ENCODE measurements around the gene RASGRF1.

Gene RASGRF1

DNA sequence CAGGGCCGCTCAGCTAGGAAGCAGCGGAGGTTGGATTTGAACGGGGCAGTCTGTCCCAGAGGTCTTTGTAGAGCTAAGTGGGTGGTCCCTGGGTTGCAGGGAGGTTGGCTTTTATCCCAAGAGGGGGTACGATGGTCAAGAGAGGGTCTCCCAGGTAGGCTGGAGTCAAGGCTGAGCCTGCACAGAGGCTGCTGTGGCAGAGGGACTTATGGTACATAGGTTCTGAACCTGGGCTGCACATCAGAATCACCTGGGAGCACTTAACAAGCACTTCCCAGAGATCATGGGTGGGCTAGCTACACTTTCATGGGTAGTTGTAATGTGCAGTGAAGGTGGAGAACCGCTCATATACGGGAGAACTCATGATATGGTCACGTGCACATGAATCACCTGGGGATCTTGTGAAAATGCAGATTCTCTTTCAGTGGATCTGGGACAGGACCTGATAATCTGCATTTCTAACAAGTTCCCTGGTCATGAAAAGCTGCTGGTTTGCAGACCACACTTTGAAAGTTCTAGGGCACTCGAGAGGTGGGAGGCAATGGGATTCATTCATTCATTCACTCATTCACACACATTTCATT lies 2.9 kb upstream of the RASGRF1 start:
- Histone ChIP-seq H3K27me3 (ENCODE audit: control insufficient read depth, insufficient read depth, low read length) (peaks cover 74% of the 10 kb centered on the region), H3K4me1 (ENCODE audit: control insufficient read depth, insufficient read depth, low read length) (peaks cover 6% of the 10 kb centered on the region), H3K9me3 (ENCODE audit: control insufficient read depth, insufficient read depth, low read length) (no peaks in the 10 kb centered on the region), H3K36me3 (ENCODE audit: control insufficient read depth, insufficient read depth, low read length) (no peaks in the 10 kb centered on the region), H3K9ac (ENCODE audit: low read depth, low read length) (no peak overlapping the region), H3K4me3 (ENCODE audit: low read depth, low read length) (no peak overlapping the region)

DNA sequence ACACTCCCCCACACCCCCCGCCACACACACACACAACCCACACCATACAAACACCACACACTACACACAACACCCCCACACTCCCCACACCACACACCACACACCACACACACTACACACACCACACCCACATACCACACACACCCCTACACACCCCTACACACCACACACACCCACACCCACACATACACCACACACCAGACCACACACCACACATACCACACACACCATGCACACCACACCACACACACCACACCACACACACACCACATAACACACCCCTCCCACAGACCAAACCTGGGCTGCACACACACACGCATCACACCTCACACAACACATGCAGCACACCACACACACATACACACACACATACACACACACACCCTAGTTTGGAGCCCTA lies 1.8 kb upstream of the RASGRF1 start:
- H3K9ac ChIP-seq (ENCODE audit: low read depth, low read length), result no peak overlapping the region
- peaks cover 6% of the 10 kb centered on the region for H3K4me1 ChIP-seq (ENCODE audit: control insufficient read depth, insufficient read depth, low read length)
- no peak overlapping the region for H3K4me3 ChIP-seq (ENCODE audit: low read depth, low read length)
- H3K27me3 ChIP-seq (ENCODE audit: control insufficient read depth, insufficient read depth, low read length), result peaks cover 85% of the 10 kb centered on the region
- H3K9me3 ChIP-seq (ENCODE audit: control insufficient read depth, insufficient read depth, low read length), result no peaks in the 10 kb centered on the region
- no peaks in the 10 kb centered on the region for H3K36me3 ChIP-seq (ENCODE audit: control insufficient read depth, insufficient read depth, low read length)

DNA sequence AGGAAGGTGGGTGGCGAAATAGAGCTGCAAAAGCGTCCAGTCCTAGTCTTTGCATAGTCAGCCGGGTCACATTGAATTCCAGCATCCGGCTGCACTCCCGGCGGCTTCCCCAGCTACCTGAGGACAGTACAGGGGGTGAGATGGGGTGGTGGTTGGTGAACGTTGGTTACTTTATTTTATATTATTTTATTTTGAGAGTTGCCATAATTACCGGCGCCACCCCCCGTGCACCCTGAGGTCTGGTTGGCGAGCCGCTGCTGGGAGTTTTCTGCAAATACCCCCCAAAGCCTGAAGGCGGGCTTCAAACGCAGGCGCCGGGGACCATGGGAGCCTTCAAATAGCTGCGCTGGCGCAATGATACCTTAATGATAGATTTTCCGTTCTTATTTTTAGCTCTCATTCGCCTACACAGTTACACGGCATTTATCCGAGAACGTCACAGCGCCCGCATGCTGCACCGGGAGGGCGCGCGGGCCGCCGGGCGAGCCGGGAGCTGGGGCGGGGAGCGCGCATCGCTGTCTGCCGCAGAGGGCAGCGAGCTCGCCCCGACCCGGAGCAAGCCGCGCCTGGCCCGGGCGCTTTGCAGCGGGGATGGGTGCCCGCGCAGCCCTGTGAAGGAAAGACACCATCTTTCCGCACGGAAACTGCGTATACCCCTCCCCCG lies 756 bp upstream of the RASGRF1 start:
- Histone ChIP-seq H3K36me3 (ENCODE audit: control insufficient read depth, insufficient read depth, low read length) (no peaks in the 10 kb centered on the region), H3K9ac (ENCODE audit: low read depth, low read length) (no peak overlapping the region), H3K9me3 (ENCODE audit: control insufficient read depth, insufficient read depth, low read length) (no peaks in the 10 kb centered on the region), H3K4me3 (ENCODE audit: low read depth, low read length) (peak overlapping the region; percentile 71), H3K4me1 (ENCODE audit: control insufficient read depth, insufficient read depth, low read length) (peaks cover 6% of the 10 kb centered on the region), H3K27me3 (ENCODE audit: control insufficient read depth, insufficient read depth, low read length) (peaks cover 90% of the 10 kb centered on the region)

DNA sequence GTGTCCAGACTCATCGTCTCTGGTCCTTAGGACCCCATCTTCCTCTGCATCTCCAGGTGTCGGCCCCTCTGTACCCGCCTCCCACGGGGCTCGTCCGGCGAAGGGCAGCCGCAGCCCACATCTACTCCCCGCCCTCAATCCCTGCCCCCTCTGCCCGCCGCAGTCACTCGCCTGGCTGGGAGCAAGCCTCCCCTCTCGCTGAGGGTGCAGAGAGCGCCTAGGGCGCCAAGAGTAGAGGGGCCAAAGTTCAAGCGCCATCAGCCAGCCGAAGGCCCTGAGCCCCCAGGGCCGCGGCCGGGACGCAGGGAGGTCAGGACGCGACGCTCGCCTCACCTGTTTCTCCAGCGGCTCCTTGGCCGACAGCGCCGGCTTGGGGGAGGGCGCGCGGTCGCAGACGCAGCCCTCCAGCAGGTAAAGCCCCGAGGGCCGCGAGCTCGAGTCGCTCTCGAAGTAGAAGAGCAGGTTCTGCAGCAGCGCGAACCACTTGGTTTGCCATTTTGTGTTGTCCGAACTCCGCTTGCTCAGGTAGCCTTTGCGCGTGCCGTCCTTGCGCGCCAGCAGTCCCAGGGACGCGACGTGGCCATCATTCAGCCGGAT lies 592 bp downstream of the RASGRF1 start:
- peak overlapping the region; percentile 71 for H3K4me3 ChIP-seq (ENCODE audit: low read depth, low read length)
- H3K27me3 ChIP-seq (ENCODE audit: control insufficient read depth, insufficient read depth, low read length), result peaks cover 96% of the 10 kb centered on the region
- peak overlapping the region; percentile 8 for H3K9ac ChIP-seq (ENCODE audit: low read depth, low read length)
- H3K4me1 ChIP-seq (ENCODE audit: control insufficient read depth, insufficient read depth, low read length), result peaks cover 6% of the 10 kb centered on the region
- H3K9me3 ChIP-seq (ENCODE audit: control insufficient read depth, insufficient read depth, low read length), result no peaks in the 10 kb centered on the region
- H3K36me3 ChIP-seq (ENCODE audit: control insufficient read depth, insufficient read depth, low read length), result no peaks in the 10 kb centered on the region

DNA sequence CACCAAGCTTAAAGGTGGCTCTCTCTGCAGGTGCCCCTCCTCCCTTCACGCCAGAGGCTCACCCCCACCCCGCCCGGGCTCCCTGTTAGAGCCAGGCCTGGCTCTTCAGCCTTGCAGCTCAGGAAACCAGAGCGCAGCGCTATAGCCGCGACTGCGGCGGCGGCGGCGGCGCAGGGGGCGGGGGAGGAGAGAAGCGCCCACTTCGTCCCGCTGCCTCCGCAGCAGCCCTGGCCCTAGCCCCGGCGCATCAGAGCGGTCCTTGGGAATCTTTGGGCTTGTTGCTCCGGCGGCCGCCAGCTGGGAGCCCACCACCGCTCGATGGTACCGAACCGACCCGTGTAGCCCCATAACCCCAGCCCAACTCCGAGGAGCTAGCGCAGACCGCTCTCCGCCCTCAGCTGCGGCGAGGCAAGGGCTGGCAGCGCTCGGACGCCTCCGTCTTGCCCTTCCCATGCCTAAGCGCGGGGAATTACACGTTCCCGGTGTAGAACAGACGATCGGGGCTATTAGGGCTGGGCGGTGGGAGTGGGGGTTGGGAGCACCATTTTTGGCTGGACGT lies 1.2 kb downstream of the RASGRF1 start:
- H3K27me3 ChIP-seq (ENCODE audit: control insufficient read depth, insufficient read depth, low read length), result peaks cover 96% of the 10 kb centered on the region
- peak overlapping the region; percentile 71 for H3K4me3 ChIP-seq (ENCODE audit: low read depth, low read length)
- H3K4me1 ChIP-seq (ENCODE audit: control insufficient read depth, insufficient read depth, low read length), result peaks cover 5% of the 10 kb centered on the region
- H3K9ac ChIP-seq (ENCODE audit: low read depth, low read length), result no peak overlapping the region
- H3K36me3 ChIP-seq (ENCODE audit: control insufficient read depth, insufficient read depth, low read length), result no peaks in the 10 kb centered on the region
- H3K9me3 ChIP-seq (ENCODE audit: control insufficient read depth, insufficient read depth, low read length), result no peaks in the 10 kb centered on the region

DNA sequence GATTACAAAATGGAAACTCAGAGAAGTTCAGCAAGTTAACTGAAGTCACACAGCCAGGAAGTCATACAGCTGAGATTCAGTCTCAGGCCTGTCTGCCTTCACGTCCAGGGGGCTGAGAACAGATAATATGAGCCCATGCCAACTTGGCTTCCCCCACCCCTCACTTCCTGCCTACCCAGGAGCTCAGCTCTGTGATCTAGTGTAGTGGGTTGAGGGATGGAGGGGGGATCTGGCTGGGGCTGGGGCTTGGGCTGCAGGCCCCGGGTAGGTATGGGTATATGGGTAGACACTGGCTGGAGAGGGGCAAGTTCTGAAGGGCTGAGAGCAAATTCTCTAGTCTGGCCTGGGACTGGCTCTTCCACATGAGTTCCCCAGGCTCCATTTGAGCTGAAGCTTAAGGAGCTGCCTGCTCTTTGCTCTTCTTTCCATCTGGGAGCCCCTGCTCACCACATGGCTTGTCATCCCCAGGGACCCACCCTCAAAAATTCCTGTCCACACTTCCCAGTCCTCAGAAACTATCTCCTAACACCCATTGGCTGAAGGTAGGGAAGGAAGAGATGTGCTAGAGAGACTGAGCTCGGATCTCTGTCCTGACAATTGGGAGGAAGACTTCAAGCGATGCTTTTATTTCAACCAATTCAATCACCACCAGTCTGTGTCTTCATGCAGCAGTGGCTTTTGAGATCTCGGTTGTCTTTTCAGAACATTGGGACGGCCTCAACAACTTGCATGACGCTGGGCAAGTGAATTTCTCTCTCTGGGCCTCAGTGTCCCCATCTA lies 2.0 kb downstream of the RASGRF1 start:
- peaks cover 95% of the 10 kb centered on the region for H3K27me3 ChIP-seq (ENCODE audit: control insufficient read depth, insufficient read depth, low read length)
- H3K4me3 ChIP-seq (ENCODE audit: low read depth, low read length), result peak overlapping the region; percentile 8
- H3K36me3 ChIP-seq (ENCODE audit: control insufficient read depth, insufficient read depth, low read length), result no peaks in the 10 kb centered on the region
- H3K9me3 ChIP-seq (ENCODE audit: control insufficient read depth, insufficient read depth, low read length), result no peaks in the 10 kb centered on the region
- H3K4me1 ChIP-seq (ENCODE audit: control insufficient read depth, insufficient read depth, low read length), result peaks cover 4% of the 10 kb centered on the region
- H3K9ac ChIP-seq (ENCODE audit: low read depth, low read length), result no peak overlapping the region

DNA sequence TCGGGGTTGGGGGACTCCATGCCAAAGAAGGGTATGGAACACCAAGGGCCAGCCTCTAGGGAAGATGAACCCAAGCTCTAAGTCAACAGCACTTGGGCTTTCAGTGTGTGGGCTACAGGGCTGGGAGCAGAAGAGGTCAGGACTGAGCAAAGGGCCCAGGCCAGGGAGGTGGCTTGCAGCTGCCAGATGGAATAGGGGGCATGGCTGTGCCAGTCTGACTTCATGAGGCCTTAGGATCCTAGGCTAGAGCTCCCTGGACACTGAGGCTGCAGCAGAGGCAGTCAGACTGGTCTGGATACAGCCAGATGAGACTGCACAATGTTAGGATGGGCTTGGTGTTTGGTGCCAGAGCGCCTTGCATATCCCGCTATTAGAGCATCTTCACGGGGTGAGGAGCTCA lies 3.8 kb downstream of the RASGRF1 start:
- H3K27me3 ChIP-seq (ENCODE audit: control insufficient read depth, insufficient read depth, low read length), result peaks cover 86% of the 10 kb centered on the region
- H3K9me3 ChIP-seq (ENCODE audit: control insufficient read depth, insufficient read depth, low read length), result no peaks in the 10 kb centered on the region
- H3K4me3 ChIP-seq (ENCODE audit: low read depth, low read length), result no peak overlapping the region
- no peak overlapping the region for H3K9ac ChIP-seq (ENCODE audit: low read depth, low read length)
- peaks cover 4% of the 10 kb centered on the region for H3K4me1 ChIP-seq (ENCODE audit: control insufficient read depth, insufficient read depth, low read length)
- no peaks in the 10 kb centered on the region for H3K36me3 ChIP-seq (ENCODE audit: control insufficient read depth, insufficient read depth, low read length)

DNA sequence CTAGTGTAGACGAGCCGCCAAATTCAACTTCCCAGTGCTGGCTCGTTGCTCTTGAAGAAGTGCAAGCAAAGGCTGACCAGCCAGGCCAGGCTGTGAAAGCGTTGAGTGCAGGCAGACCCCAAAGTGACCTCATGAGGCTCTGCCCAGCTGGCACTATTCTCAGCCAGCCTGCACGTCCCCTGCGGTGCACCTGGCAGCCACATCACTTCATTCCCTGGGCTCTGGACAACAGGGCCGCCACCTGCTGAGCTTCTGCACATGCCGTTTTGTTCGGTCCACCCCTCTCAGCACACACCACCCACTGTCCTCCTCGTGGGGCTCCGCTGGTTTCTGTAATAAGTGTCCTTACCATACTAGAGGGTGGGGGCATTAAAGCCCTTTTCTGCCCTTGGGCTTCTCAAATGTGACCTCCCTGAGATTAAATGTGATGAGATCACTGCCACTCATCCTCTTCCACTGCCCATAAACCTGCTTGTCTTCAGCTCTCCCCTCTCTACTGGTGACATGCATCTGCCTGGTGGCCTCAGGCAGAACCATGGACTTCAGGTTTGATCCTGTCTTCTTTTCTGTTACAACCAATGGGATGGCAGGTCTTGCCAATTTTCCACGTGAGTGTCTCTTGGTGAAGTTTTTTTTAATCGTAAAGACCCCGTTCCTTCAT lies 6.1 kb downstream of the RASGRF1 start:
- H3K9ac ChIP-seq (ENCODE audit: low read depth, low read length), result no peak overlapping the region
- no peak overlapping the region for H3K4me3 ChIP-seq (ENCODE audit: low read depth, low read length)
- no peaks in the 10 kb centered on the region for H3K36me3 ChIP-seq (ENCODE audit: control insufficient read depth, insufficient read depth, low read length)
- peaks cover 62% of the 10 kb centered on the region for H3K27me3 ChIP-seq (ENCODE audit: control insufficient read depth, insufficient read depth, low read length)
- peaks cover 4% of the 10 kb centered on the region for H3K4me1 ChIP-seq (ENCODE audit: control insufficient read depth, insufficient read depth, low read length)
- H3K9me3 ChIP-seq (ENCODE audit: control insufficient read depth, insufficient read depth, low read length), result no peaks in the 10 kb centered on the region

DNA sequence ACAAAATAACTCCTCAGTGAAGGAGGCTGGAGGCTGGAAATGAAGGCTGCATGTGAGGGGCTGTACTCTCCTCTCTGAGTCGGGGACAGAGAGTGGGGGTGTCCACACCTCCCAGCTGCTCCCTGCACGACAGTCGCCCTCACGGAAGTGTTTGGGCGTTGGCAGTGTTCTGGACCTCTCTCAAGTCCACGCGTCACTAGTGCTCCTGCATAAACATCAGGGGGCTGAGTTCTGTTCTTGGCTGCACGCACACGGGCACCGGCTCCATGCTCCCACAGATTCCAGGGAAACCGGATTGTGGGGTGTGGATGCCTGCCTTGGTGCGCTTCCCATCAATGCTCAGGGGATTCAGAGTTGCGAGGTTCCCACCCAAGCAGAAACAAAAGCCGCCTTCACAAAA lies 7.4 kb downstream of the RASGRF1 start:
- H3K27me3 ChIP-seq (ENCODE audit: control insufficient read depth, insufficient read depth, low read length), result peaks cover 49% of the 10 kb centered on the region

DNA sequence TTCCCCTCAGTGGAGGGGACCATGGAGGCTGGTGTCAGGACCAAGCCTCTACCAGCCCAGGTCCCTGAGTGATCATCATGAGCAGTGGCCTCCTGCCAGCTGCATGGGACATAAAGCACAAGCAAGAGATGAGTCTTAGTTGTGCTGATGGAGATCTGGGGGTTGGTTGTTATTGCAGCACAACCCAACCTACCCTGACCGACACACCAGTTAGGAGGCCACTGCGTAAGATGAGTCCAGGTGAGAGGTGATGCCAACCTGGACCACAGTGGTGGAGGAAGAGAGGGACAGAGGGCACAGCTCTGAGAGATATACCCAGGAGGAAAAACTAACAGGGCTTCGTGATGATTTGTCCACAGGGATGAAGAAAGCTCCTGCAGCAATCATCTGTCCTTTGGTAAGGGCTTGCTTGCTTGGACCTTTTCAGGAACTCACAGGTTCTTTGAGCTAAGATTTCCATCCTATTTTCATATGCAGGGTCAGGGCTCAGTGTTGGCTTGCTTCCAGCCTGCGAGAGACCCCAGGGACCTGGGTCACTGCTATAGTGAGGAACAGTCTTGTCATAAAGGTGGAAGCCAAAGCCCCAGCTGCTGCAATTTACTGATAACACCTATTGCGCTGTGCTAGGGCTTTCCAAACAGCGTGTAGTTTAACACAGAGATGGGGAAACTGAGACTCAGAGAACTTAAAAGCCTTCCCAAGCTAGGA lies 8.1 kb downstream of the RASGRF1 start:
- no peaks in the 10 kb centered on the region for H3K36me3 ChIP-seq (ENCODE audit: control insufficient read depth, insufficient read depth, low read length)
- H3K4me3 ChIP-seq (ENCODE audit: low read depth, low read length), result no peak overlapping the region
- H3K27me3 ChIP-seq (ENCODE audit: control insufficient read depth, insufficient read depth, low read length), result peaks cover 43% of the 10 kb centered on the region
- H3K9ac ChIP-seq (ENCODE audit: low read depth, low read length), result no peak overlapping the region
- H3K9me3 ChIP-seq (ENCODE audit: control insufficient read depth, insufficient read depth, low read length), result no peaks in the 10 kb centered on the region
- H3K4me1 ChIP-seq (ENCODE audit: control insufficient read depth, insufficient read depth, low read length), result no peaks in the 10 kb centered on the region

More for the DNA sequence above, 7.4 kb downstream of the RASGRF1 start:
- Histone ChIP-seq H3K9ac (ENCODE audit: low read depth, low read length) (no peak overlapping the region), H3K4me1 (ENCODE audit: control insufficient read depth, insufficient read depth, low read length) (no peaks in the 10 kb centered on the region), H3K36me3 (ENCODE audit: control insufficient read depth, insufficient read depth, low read length) (no peaks in the 10 kb centered on the region), H3K4me3 (ENCODE audit: low read depth, low read length) (no peak overlapping the region), H3K9me3 (ENCODE audit: control insufficient read depth, insufficient read depth, low read length) (no peaks in the 10 kb centered on the region)
